OCI-LY3 (cell line): ENCODE measurements around the gene ITGB8.
"Not testable (repeated sequence)": the region's sequence is repeated elsewhere in the genome, so short reads cannot be mapped to it uniquely, and the experiment has no call there.

Experiments used
- H2AFZ ChIP-seq: fragments of 200-600, 300-600 bp; shearing (Covaris generic); 2 replicates; pipeline ENCODE4 v1.6.0; 2014; ENCODE audit warnings: antibody characterized with exemption, low read depth, low read length
- H3K27ac ChIP-seq: fragments of 200-600, 300-600 bp; sonication (generic); 2 replicates; pipeline ENCODE4 v1.5.1; 2014; ENCODE audit warnings: mild to moderate bottlenecking, low read length, moderate library complexity, mixed read lengths
- H3K27me3 ChIP-seq: fragments of 200-600, 300-600 bp; sonication (generic); 2 replicates; pipeline ENCODE4 v1.6.1; 2014; ENCODE audit warnings: low read depth, low read length, mixed read lengths
- H3K36me3 ChIP-seq: fragments of 200-600, 300-600 bp; sonication (generic); replicated peaks from 2 replicates; pipeline ENCODE3; 2014; ENCODE audit warnings: low read depth, low read length, mixed read lengths
- H3K4me1 ChIP-seq: fragments of 300-600, 200-600 bp; sonication (generic); 2 replicates; pipeline ENCODE4 v1.6.1; 2014; ENCODE audit warnings: low read length, mixed read lengths
- H3K4me2 ChIP-seq: fragments of 200-600, 300-600 bp; sonication (generic); 2 replicates; pipeline ENCODE4 v1.6.1; 2014; ENCODE audit warnings: low read length, mixed read lengths
- H3K4me3 ChIP-seq: fragments of 300-600, 200-600 bp; sonication (generic); 2 replicates; pipeline ENCODE4 v1.5.1; 2014; ENCODE audit warnings: antibody characterized with exemption, mild to moderate bottlenecking, low read length, moderate library complexity
- H3K79me2 ChIP-seq: fragments of 300-600, 200-600 bp; shearing (Covaris generic); 2 replicates; pipeline ENCODE4 v1.6.1; 2014; ENCODE audit warnings: mild to moderate bottlenecking, low read length, mixed read lengths
- H3K9ac ChIP-seq: fragments of 300-600, 200-600 bp; shearing (Covaris generic); 2 replicates; pipeline ENCODE4 v1.6.0; 2014; ENCODE audit warnings: mild to moderate bottlenecking, low read length, moderate library complexity
- H3K9me3 ChIP-seq: fragments of 200-600, 300-600 bp; shearing (Covaris generic); 2 replicates; pipeline ENCODE4 v1.6.1; 2014; ENCODE audit warnings: low read length, mixed read lengths; ENCODE audit not compliant: insufficient read depth
- H4K20me1 ChIP-seq: fragments of 200-600, 300-600 bp; sonication (generic); 2 replicates; pipeline ENCODE4 v1.6.1; 2016; ENCODE audit warnings: low read length, mixed read lengths; ENCODE audit not compliant: insufficient read depth
- EZH2phosphoT487 ChIP-seq: fragments of 200-600 bp; shearing (Covaris generic); IDR thresholded peaks from 2 replicates; pipeline ENCODE4 v1.6.1; 2018; ENCODE audit warnings: antibody characterized with exemption, mixed run types, low read depth
- TF ChIP-seq, protein P1 (sequence below): fragments of 200-600, 300-600 bp; sonication (generic); IDR thresholded peaks from 2 replicates; pipeline ENCODE4 v1.5.1; 2014; ENCODE audit warnings: antibody characterized with exemption, low read length, low read depth

The ITGB8 gene

DNA sequence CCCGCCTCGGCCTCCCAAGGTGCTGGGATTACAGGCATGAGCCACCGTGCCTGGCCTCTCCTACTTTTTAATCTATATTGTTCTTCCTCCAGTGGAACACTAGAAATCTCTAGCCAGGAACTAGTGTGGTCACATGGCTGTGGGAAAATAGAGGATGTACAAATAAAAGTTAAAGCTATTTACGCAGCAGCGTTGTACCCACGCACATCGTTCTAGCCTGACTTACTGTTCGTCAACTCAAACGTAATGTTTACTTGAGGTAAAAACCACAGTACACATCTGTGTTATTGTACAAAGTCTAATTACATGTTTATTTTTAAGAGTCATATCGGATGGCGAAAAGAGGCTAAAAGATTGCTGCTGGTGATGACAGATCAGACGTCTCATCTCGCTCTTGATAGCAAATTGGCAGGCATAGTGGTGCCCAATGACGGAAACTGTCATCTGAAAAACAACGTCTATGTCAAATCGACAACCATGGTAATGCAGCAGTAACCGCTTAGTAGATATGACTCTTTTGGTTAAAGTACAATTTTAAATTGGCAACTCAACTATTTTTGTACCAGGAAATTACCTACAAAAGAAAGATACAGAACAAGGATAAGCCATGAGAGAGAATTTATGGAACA lies 50.8 kb downstream of the ITGB8 start:
- H3K27ac ChIP-seq = no peak overlapping the region
- no peak overlapping the region for H3K4me2 ChIP-seq
- H3K4me1 ChIP-seq = peaks cover 6% of the 10 kb centered on the region
- peaks cover 15% of the 10 kb centered on the region for H3K36me3 ChIP-seq
- H3K79me2 ChIP-seq = no peaks in the 10 kb centered on the region
- H3K4me3 ChIP-seq = no peak overlapping the region
- no peak overlapping the region for H3K9ac ChIP-seq
- TF ChIP-seq, protein P1, sequence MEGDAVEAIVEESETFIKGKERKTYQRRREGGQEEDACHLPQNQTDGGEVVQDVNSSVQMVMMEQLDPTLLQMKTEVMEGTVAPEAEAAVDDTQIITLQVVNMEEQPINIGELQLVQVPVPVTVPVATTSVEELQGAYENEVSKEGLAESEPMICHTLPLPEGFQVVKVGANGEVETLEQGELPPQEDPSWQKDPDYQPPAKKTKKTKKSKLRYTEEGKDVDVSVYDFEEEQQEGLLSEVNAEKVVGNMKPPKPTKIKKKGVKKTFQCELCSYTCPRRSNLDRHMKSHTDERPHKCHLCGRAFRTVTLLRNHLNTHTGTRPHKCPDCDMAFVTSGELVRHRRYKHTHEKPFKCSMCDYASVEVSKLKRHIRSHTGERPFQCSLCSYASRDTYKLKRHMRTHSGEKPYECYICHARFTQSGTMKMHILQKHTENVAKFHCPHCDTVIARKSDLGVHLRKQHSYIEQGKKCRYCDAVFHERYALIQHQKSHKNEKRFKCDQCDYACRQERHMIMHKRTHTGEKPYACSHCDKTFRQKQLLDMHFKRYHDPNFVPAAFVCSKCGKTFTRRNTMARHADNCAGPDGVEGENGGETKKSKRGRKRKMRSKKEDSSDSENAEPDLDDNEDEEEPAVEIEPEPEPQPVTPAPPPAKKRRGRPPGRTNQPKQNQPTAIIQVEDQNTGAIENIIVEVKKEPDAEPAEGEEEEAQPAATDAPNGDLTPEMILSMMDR = no peak
- no peak for TF ChIP-seq EZH2phosphoT487
- H3K9me3 ChIP-seq = no peaks in the 10 kb centered on the region
- no peak overlapping the region for H2AFZ ChIP-seq
- no peaks in the 10 kb centered on the region for H4K20me1 ChIP-seq
- no peaks in the 10 kb centered on the region for H3K27me3 ChIP-seq

DNA sequence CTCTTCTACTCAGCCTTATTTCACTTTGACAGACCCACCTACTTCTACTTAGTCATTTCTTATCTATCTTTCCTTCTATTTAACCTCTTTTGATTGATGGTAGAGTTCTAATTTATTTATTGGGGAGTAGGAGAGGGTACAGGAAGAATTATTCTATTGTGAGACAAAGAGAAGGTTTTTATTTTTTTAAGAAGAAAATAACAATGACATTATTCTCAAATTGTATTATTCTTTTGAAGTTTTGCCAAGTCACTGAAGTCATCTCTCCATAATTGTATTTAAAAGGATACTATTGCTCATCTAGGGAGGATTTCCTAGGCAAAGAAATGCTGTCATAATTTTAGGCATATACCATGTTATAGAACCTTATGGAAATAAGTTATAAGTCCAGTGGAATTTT lies 52.7 kb downstream of the ITGB8 start:
- peaks cover 15% of the 10 kb centered on the region for H3K36me3 ChIP-seq
- no peak overlapping the region for H3K4me3 ChIP-seq
- H3K4me2 ChIP-seq = no peak overlapping the region
- no peaks in the 10 kb centered on the region for H3K9me3 ChIP-seq
- H3K4me1 ChIP-seq = peaks cover 6% of the 10 kb centered on the region
- H3K27ac ChIP-seq = no peak overlapping the region
- TF ChIP-seq, protein P1 = no peak
- TF ChIP-seq EZH2phosphoT487 = no peak
- H3K9ac ChIP-seq = no peak overlapping the region
- H3K27me3 ChIP-seq = no peaks in the 10 kb centered on the region
- no peaks in the 10 kb centered on the region for H3K79me2 ChIP-seq
- no peak overlapping the region for H2AFZ ChIP-seq
- no peaks in the 10 kb centered on the region for H4K20me1 ChIP-seq

DNA sequence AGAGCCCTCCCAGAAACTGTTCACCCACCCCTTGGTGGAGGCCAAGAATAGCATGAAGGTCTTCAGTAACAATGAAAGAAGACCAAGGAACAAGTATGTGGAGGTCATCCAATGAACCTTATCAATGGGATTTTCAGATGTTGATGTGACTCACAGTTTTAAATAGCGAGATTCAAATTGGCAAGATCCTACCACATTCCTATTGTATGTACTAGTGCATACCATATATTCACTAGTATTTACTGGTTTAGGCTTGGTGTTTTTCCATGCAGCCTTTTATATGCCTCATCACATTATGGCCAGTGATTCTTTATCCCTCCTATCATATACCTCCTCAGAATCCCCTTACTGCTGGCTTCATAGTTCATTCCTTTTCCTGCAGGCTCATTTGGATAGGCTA lies 54.4 kb downstream of the ITGB8 start:
- no peak overlapping the region for H3K9ac ChIP-seq
- no peaks in the 10 kb centered on the region for H3K9me3 ChIP-seq
- H2AFZ ChIP-seq = no peak overlapping the region
- H3K36me3 ChIP-seq = peaks cover 15% of the 10 kb centered on the region
- no peak overlapping the region for H3K4me3 ChIP-seq
- no peak overlapping the region for H3K4me2 ChIP-seq
- no peaks in the 10 kb centered on the region for H3K79me2 ChIP-seq
- H3K27ac ChIP-seq = no peak overlapping the region
- peaks cover 16% of the 10 kb centered on the region for H3K4me1 ChIP-seq
- H4K20me1 ChIP-seq = no peaks in the 10 kb centered on the region
- no peak for TF ChIP-seq EZH2phosphoT487
- TF ChIP-seq, protein P1 = no peak
- H3K27me3 ChIP-seq = no peaks in the 10 kb centered on the region

DNA sequence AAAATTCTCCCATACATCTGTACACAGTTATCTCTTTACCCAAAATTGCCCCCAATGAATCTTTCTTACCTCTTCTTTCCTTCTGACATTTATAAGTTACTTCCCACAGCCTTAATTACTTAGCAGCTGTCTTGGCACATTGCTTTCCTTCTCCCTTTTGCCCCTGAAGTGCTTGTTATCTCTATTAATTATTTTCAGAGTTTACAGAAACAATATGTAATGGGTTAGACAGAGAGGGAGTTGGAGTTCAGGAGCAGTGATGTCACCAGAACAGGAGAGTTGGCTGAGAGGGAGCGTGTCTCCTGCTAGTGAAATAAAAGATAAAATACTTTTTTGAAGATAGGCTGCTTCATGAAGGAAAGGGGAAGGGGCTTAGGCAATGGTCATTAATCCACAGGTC lies 57.4 kb downstream of the ITGB8 start:
- no peaks in the 10 kb centered on the region for H3K27me3 ChIP-seq

DNA sequence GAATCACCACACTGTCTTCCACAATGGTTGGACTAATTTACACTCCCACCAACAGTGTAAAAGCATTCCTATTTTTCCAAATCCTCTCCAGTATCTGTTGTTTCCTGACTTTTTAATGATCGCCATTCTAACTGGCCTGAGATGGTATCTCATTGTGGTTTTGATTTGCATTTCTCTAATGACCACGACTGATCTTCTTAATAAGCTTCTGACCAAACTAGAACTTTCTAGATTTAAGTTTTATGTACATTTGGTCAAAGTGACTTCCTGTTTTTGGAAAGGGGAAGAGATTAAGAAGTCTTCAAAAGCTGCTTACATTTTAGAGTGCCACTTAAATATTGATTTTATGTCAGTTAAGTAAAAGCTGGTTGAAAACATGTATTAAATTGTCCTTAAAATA lies 58.5 kb downstream of the ITGB8 start:
- H3K4me2 ChIP-seq = peak overlapping the region; percentile 9; the same call in 1 of the 2 replicates
- not testable (repeated sequence) for H2AFZ ChIP-seq, H4K20me1 ChIP-seq, H3K79me2 ChIP-seq, H3K27me3 ChIP-seq, H3K36me3 ChIP-seq, H3K9ac ChIP-seq, H3K27ac ChIP-seq, H3K4me3 ChIP-seq, H3K9me3 ChIP-seq
- H3K4me1 ChIP-seq = peaks cover 26% of the 10 kb centered on the region

More for the DNA sequence above, 57.4 kb downstream of the ITGB8 start:
- no peak overlapping the region for H3K9ac ChIP-seq
- H3K36me3 ChIP-seq = peaks cover 9% of the 10 kb centered on the region
- H3K4me2 ChIP-seq = no peak overlapping the region
- H3K9me3 ChIP-seq = no peaks in the 10 kb centered on the region
- no peak overlapping the region for H3K4me3 ChIP-seq
- peaks cover 22% of the 10 kb centered on the region for H3K4me1 ChIP-seq
- H4K20me1 ChIP-seq = no peaks in the 10 kb centered on the region
- H2AFZ ChIP-seq = no peak overlapping the region
- TF ChIP-seq, protein P1 = no peak
- TF ChIP-seq EZH2phosphoT487 = no peak
- H3K79me2 ChIP-seq = no peaks in the 10 kb centered on the region
- H3K27ac ChIP-seq = no peak overlapping the region
